Stimulated activated naive B cell treated with anti-CD40 and anti-IgM and Interleukin-4, amounts not matched to agents 10 μg/mL and 1 μg/mL and 100 μg/mL, for 72 hours (primary cell): ENCODE measurements around the gene MYO16.

Experiments used
- ATAC-seq, 2 donors: fragments of 150-1000 bp; cut with Tn5 transposase; replicated peaks; 2 replicates each; pipeline ENCODE4 v1.10.0; 2021; ENCODE audit warnings: moderate library complexity in 1 of 2
- DNase-seq: peaks from one replicate; pipeline ENCODE4 v3.0.0; 2021
- H3K27ac Mint-ChIP-seq: one replicate; pipeline ENCODE4 v1.8.0; 2022; ENCODE audit warnings: mild to moderate bottlenecking, mixed read lengths
- H3K27me3 Mint-ChIP-seq, 2 donors: one replicate each; pipeline ENCODE4 v1.8.0; 2022; ENCODE audit warnings: mixed read lengths in 2 of 2
- H3K36me3 Mint-ChIP-seq, 2 donors: one replicate each; pipeline ENCODE4 v1.8.0; 2022; ENCODE audit warnings: mixed read lengths in 2 of 2, mild to moderate bottlenecking in 1 of 2
- H3K4me1 Mint-ChIP-seq, 2 donors: one replicate each; pipeline ENCODE4 v1.8.0; 2022; ENCODE audit warnings: mixed read lengths in 2 of 2, mild to moderate bottlenecking in 1 of 2
- H3K4me3 Mint-ChIP-seq, 2 donors: one replicate each; pipeline ENCODE4 v1.8.0; 2022; ENCODE audit warnings: mild to moderate bottlenecking in 2 of 2, mixed read lengths in 2 of 2, moderate library complexity in 1 of 2
- H3K9me3 Mint-ChIP-seq, 2 donors: one replicate each; pipeline ENCODE4 v1.8.0; 2022; ENCODE audit warnings: mixed read lengths in 2 of 2, mild to moderate bottlenecking in 1 of 2

Gene MYO16

GRCh38 chr13:109243311-109243951 lies 614.0 kb downstream of the MYO16 start:
- Mint-ChIP-seq H3K27ac (no peak overlapping the region), H3K9me3 (peaks cover 4 to 5% of the 10 kb centered on the region in 2 donors), H3K36me3 (no peaks in the 10 kb centered on the region), H3K4me1 (no peaks in the 10 kb centered on the region), H3K27me3 (peaks cover 0 to 6% of the 10 kb centered on the region in 2 donors), H3K4me3 (no peak overlapping the region)
- no peak for ATAC-seq
- no peak for DNase-seq

- Mint-ChIP-seq H3K27ac (no peak overlapping the region), H3K27me3 (peaks cover 0 to 6% of the 10 kb centered on the region in 2 donors), H3K4me1 (no peaks in the 10 kb centered on the region), H3K36me3 (no peaks in the 10 kb centered on the region), H3K4me3 (no peak overlapping the region), H3K9me3 (peaks cover 4 to 5% of the 10 kb centered on the region in 2 donors)
- DNase-seq = no peak
- no peak for ATAC-seq
Observed at GRCh38 chr13:109244566-109244965, 615.2 kb downstream of the MYO16 start.

- DNase-seq (no peak), ATAC-seq (no peak)
- H3K27me3 Mint-ChIP-seq = peaks cover 0 to 6% of the 10 kb centered on the region in 2 donors
- H3K4me1 Mint-ChIP-seq = no peaks in the 10 kb centered on the region
- no peaks in the 10 kb centered on the region for H3K36me3 Mint-ChIP-seq
- no peak overlapping the region for H3K27ac Mint-ChIP-seq
- H3K4me3 Mint-ChIP-seq = no peak overlapping the region
- peaks cover 4 to 5% of the 10 kb centered on the region in 2 donors for H3K9me3 Mint-ChIP-seq
Observed at GRCh38 chr13:109246001-109246400, 616.6 kb downstream of the MYO16 start.

GRCh38 chr13:109249780-109250528 lies 620.5 kb downstream of the MYO16 start:
- Mint-ChIP-seq H3K27me3 (no peaks in the 10 kb centered on the region), H3K4me1 (no peaks in the 10 kb centered on the region), H3K4me3 (no peak overlapping the region), H3K27ac (no peak overlapping the region), H3K36me3 (no peaks in the 10 kb centered on the region), H3K9me3 (peaks cover 4 to 5% of the 10 kb centered on the region in 2 donors)
- DNase-seq = no peak
- no peak for ATAC-seq

GRCh38 chr13:109251956-109252355 lies 622.5 kb downstream of the MYO16 start:
- Mint-ChIP-seq H3K4me3 (no peak overlapping the region), H3K9me3 (peaks cover 4 to 6% of the 10 kb centered on the region in 2 donors), H3K27me3 (no peaks in the 10 kb centered on the region), H3K4me1 (no peaks in the 10 kb centered on the region), H3K36me3 (no peaks in the 10 kb centered on the region), H3K27ac (no peak overlapping the region)
- ATAC-seq = no peak
- DNase-seq = no peak

GRCh38 chr13:109253316-109253715 lies 623.9 kb downstream of the MYO16 start:
- ATAC-seq = no peak
- H3K9me3 Mint-ChIP-seq = peaks cover 2 to 4% of the 10 kb centered on the region in 2 donors
- no peak for DNase-seq
- no peaks in the 10 kb centered on the region for H3K27me3 Mint-ChIP-seq
- H3K4me3 Mint-ChIP-seq = no peak overlapping the region
- H3K4me1 Mint-ChIP-seq = no peaks in the 10 kb centered on the region
- H3K36me3 Mint-ChIP-seq = no peaks in the 10 kb centered on the region
- no peak overlapping the region for H3K27ac Mint-ChIP-seq

GRCh38 chr13:109254274-109254673 lies 624.9 kb downstream of the MYO16 start:
- peaks cover 2 to 4% of the 10 kb centered on the region in 2 donors for H3K9me3 Mint-ChIP-seq
- no peak overlapping the region for H3K27ac Mint-ChIP-seq
- no peak overlapping the region for H3K4me3 Mint-ChIP-seq
- no peak for DNase-seq
- ATAC-seq = no peak
- H3K36me3 Mint-ChIP-seq = no peaks in the 10 kb centered on the region
- H3K4me1 Mint-ChIP-seq = no peaks in the 10 kb centered on the region
- no peaks in the 10 kb centered on the region for H3K27me3 Mint-ChIP-seq

GRCh38 chr13:109255141-109255856 lies 625.9 kb downstream of the MYO16 start:
- H3K4me3 Mint-ChIP-seq = no peak overlapping the region
- no peaks in the 10 kb centered on the region for H3K27me3 Mint-ChIP-seq
- DNase-seq (no peak), ATAC-seq (no peak)
- no peaks in the 10 kb centered on the region for H3K4me1 Mint-ChIP-seq
- H3K27ac Mint-ChIP-seq = no peak overlapping the region
- H3K9me3 Mint-ChIP-seq = peaks cover 2 to 4% of the 10 kb centered on the region in 2 donors
- no peaks in the 10 kb centered on the region for H3K36me3 Mint-ChIP-seq

- Mint-ChIP-seq H3K27ac (no peak overlapping the region), H3K27me3 (no peaks in the 10 kb centered on the region), H3K4me3 (no peak overlapping the region), H3K36me3 (no peaks in the 10 kb centered on the region), H3K4me1 (no peaks in the 10 kb centered on the region), H3K9me3 (peaks cover 4% of the 10 kb centered on the region in 2 donors)
- DNase-seq (no peak), ATAC-seq (no peak)
Observed at GRCh38 chr13:109256866-109257760, 627.7 kb downstream of the MYO16 start.
